ENCODE data around the gene TMEM178B.
"Not testable (repeated sequence)": the region's sequence is repeated elsewhere in the genome, so short reads cannot be mapped to it uniquely, and the experiment has no call there.

Gene TMEM178B

DNA sequence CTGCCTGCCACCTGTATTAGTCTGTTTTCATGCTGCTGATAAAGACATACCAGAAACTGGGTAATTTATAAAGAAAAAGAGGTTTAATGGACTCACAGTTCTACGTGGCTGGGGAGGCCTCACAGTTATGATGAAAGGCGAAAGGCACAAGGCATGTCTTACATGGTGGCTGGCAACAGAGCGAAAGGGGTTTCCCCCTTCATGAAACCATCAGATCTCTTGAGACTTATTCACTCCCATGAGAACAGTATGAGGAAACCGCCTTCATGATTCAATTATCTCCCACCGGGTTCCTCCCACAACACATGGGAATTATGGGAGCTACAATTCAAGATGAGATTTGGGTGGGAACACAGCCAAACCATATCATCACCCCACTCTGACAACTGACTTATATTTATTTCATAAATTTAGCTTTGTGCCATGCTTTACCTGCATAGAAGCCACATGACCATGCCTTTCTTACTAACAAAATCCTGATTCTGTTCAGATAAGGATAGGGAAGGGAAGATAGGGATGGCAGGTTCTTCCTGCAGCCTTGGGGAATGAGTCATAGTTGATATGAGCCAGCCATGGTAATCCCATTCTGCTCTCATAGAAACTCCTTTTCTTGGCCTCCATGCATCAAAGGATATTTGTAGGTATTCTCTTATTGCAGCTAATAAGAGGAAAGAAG is 286.0 kb downstream of the TMEM178B start:
- DNase-seq: no peak

- no peak for DNase-seq
These were observed 286.5 kb downstream of the TMEM178B start for GRCh38 chr7:141360416-141360760.

DNA sequence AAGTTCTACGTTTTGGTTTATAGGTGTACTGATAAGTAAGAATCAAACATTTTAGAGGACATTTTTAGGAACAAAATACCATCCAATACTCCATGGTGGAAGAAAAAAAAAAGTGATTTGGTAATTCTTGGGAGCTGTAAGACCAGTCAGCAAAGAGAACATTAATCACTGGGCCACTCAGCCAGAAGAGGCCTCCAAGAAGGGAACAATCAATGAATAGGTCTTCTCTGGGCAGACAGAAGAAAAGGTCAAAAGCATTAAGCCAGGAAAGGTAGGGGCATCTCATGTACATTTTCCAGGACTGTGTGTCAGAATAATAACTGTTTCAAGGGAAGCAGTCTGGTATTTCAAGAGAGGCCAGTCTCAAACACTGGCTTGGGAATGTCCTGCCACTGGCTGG is 286.9 kb downstream of the TMEM178B start:
- DNase-seq: no peak

DNA sequence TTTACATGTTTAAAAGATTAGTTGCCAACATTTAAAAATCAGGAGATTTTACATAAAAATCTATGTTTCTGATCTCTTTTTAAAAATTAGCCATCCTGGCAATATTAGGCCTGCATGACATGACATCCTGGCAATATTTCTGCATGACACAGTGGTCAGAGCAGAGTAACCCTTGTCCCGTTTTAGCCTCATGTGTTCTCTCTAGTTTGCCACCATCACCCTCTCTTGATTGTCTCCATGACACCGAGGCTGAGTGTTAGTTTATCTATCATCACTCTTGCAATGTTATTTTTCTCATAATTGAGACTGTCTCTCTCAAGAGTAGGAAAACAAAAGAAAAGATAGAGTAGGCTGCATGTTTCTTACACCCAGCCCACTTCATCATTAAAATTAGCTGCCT is 287.6 kb downstream of the TMEM178B start:
- DNase-seq: no peak

DNA sequence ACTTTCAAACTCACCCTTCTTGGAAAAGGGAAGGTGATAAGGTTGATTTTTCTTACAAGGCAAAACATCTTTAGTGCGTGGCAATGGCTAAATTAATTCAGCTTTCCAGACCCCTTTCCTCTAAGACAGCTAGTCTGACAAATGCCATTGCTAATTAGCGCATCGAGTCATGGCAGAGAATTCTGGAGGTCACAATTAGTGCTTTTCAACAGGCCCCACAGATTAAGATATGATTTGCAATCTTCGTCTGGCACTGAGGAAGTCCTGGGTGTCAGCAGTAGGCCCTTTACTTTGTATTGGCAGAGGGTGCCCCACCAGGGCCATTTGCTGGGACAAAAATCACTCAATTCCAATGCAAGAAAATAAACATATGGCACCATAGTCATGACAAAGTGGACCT is 288.1 kb downstream of the TMEM178B start:
- no peak for DNase-seq

- peak in 1 of 14 donors; percentile 7 for DNase-seq
These were observed 288.9 kb downstream of the TMEM178B start for GRCh38 chr7:141362580-141363435.

- DNase-seq: no peak
These were observed 289.9 kb downstream of the TMEM178B start for GRCh38 chr7:141363748-141364147.

- no peak for DNase-seq
These were observed 292.3 kb downstream of the TMEM178B start for GRCh38 chr7:141366091-141366621.

GRCh38 chr7:141369422-141369821 is 295.6 kb downstream of the TMEM178B start:
- peak in 4 of 14 donors; percentile 2 to 28 (median 8) for DNase-seq

DNA sequence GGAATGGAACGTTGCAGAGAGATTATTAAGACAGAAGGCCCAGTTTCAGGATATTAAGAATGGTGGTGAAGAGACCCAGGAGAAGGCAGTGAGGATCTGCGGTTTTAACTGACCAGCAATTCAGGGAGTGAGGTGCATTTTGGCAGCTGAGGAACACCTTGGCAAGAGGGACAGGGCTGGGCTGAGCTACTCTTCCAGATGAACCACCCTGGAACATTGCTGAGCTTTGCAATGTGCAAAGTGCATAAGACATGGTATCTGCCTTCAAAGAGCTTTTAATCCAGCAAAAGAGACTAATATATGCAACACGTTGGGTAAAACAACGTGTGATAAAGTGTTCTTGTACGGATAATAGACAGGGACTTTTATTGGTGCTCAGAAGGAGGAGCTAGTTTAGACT is 296.3 kb downstream of the TMEM178B start:
- DNase-seq: no peak

GRCh38 chr7:141370650-141371049 is 296.8 kb downstream of the TMEM178B start:
- DNase-seq: no peak

GRCh38 chr7:141374425-141374824 is 300.6 kb downstream of the TMEM178B start:
- DNase-seq: no peak

DNA sequence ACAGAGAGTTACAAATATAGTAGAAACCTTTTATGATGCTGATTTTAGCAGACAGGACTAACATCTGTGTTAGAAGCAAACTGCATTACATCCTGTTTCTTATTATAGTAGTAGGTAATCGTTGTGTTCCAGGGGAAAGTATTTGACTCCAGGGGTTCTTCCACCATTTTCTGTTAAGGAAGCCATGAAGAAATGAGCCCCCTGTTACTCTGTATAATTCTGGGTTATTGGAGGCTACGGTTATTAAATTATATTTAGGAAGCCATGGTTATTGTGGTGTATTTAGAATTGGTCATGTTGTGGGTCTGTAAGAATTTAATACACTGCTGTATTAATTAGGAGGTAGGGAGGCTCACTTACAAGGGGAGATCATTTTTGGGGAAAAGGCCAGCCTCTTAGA is 301.6 kb downstream of the TMEM178B start:
- DNase-seq: no peak

- no peak for DNase-seq
These were observed 304.0 kb downstream of the TMEM178B start for GRCh38 chr7:141377906-141378305.

GRCh38 chr7:141378405-141378804 is 304.5 kb downstream of the TMEM178B start:
- no peak for DNase-seq

DNA sequence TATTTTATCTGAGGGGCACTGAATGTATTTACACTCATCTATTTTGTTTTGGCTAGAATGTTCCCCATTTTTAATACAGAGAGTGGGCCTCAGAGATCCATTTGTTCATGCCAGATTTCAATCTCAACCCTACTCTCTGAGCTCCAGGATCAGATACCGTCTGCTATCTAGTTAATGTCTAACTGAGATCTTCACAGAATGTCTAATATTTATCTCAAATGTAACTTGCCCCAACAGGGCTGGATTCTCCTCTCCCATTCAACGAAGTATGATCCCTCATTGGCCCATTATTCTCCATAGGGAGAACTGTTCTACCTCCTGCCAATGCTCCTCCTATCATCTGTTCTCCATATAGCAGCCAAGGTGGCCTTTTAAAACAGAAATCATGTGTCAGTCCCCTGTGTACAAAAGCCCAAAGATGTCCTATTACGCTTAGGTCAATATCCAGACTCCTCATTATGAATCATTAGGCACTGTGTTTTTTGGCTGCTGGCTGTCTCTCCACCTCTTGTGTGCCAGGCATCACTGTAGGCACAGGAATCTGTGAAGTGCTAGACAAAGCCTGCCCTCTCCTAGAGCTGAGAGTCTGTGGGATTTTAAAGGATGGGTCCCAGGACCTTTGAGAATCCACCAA is 308.0 kb downstream of the TMEM178B start:
- no peak for DNase-seq

DNA sequence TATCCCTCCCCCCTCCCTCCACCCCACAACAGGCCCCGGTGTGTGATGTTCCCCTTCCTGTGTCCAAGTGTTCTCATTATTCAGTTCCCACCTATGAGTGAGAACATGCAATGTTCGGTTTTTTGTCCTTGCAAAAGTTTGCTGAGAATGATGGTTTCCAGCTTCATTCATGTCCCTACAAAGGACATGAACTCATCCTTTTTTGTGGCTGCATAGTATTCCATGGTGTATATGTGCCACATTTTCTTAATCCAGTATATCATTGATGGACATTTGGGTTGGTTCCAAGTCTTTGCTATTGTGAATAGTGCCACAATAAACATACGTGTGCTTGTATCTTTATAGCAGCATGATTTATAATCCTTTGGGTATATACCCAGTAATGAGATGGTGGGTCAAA is 309.5 kb downstream of the TMEM178B start:
- not testable (repeated sequence) for DNase-seq

DNA sequence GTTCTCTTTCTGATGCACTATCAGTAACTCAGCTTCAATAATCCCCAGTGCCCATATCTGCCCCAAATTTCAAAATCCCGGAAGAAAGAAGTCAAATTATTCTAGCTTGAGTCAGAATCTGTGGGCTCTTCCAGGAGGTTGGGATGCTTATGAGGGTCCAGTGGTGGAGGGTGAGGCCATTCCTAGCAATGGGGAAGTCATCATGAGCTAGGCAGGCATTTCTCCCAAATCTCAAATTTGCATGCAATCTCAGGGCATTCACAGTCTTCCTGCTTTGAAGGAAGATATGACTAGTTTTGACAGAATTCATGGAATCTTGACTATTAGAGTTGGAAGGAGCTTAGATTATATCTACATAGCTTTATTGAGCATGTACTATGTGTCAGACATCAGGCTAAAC is 313.0 kb downstream of the TMEM178B start:
- no peak for DNase-seq

GRCh38 chr7:141387521-141388217 is 313.8 kb downstream of the TMEM178B start:
- DNase-seq: no peak

DNA sequence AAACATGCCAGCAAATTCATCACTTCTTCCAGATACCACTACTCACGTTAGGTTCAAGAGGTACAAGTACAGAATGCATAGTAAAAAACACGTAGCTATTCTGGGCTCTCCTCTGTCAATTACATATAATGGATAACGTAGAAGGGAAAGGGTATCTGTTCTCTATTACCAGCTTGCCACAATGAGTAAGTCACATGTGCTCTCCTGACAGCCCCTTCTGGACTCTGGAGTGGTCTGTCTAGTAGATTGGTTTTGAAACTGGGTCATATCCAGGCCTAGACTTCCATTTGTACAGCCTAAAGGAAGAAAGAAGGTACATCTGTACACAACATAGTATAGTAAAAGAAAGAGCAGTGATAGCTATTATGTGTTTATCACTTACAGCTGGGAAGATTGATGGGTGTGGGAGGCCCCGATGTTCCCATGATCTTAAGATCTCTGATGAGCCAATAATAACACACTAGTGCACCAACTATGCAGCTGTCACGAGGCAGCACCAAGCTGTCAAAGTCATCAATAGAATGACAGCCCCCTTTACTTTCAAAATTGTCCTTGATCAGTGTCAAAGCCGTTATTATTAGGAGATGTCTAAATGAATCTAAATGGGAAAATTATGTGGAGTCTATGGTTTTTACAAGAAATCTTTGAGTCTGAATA is 315.4 kb downstream of the TMEM178B start:
- no peak for DNase-seq

DNA sequence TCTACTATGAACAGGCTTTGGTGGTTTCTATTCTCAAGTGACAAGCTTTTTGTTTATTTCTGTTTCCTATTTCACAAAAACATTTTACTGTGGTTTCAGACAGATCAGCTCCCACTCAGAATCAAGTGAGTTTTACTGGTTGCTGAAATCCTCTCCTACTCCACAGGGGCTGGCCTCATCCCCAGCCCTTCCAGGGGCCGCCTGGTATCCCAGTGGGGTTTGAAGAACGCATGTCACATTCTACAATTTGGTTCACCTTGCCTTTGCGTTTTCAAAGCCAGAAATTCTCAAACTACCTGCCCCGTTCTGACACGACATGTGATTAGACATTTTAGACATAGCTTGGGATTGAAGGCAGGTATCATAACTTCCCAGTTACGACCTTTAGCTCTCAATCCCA is 316.5 kb downstream of the TMEM178B start:
- no peak for DNase-seq

DNA sequence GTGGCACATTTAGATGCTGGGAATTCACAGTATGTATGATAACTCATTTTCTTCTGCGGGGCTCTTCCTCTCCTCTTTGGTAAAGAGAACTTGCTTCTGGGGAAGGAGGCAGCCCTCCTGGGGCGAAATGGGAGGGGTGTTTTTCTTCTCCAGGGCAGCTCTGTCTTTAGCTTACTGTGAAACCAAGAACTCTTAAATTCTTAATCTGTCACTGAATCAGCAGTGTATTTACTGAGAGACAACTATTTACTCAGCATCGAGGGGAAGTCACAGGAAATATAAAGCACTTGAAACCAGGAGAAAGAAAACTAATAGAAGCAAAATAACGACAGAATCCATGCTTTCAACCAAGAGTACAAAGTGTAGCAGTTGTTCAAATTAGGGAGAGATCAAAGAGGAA is 319.2 kb downstream of the TMEM178B start:
- DNase-seq: no peak

All from C1 segment of cervical spinal cord (tissue), 14 donors.